ENCODE data around the gene SLC9A4. TPM values are rescaled to one million over a fixed set of nuclear protein-coding genes. Genes with fewer than 3 reads are reported as not detected.

Gene SLC9A4
- total and polyA plus RNA-seq, 9 of the 15 experiments (the other 6 are each of a cell fraction or from before 2014, with no cell fraction given), result 0.04 to 0.15 (median 0.04) TPM; not detected in 5

- TF ChIP-seq, protein P1, sequence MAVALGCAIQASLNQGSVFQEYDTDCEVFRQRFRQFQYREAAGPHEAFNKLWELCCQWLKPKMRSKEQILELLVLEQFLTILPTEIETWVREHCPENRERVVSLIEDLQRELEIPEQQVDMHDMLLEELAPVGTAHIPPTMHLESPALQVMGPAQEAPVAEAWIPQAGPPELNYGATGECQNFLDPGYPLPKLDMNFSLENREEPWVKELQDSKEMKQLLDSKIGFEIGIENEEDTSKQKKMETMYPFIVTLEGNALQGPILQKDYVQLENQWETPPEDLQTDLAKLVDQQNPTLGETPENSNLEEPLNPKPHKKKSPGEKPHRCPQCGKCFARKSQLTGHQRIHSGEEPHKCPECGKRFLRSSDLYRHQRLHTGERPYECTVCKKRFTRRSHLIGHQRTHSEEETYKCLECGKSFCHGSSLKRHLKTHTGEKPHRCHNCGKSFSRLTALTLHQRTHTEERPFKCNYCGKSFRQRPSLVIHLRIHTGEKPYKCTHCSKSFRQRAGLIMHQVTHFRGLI (CRISPR knock-in tag; IDR thresholded peaks at IDR 0.05), result no peak
- TF ChIP-seq POLR2B (IDR thresholded peaks at IDR 0.05; ENCODE audit: low read depth, partially characterized antibody) (no peak), ZNF436 (CRISPR knock-in tag; IDR thresholded peaks at IDR 0.05) (no peak)
Observed at GRCh38 chr2:102487761-102488462, 14.9 kb downstream of the SLC9A4 start (continued).

GRCh38 chr2:102489646-102490045, 16.6 kb downstream of the SLC9A4 start:
- BruUV-seq (replicated peaks), result no TSS peak
- WGBS (ENCODE audit: insufficient coverage, low coverage, missing lambda C conversion rate), result 0% methylated on average over 1 of the region's 1 CpG
- no peak overlapping the region for H3K4me2 ChIP-seq (ENCODE audit: insufficient read depth, low read length)
- no peak overlapping the region for H2AFZ ChIP-seq (ENCODE audit: low read depth, low read length)
- no peak for TF ChIP-seq MIER1 (IDR thresholded peaks at IDR 0.05; ENCODE audit: low read depth)
- no peak for TF ChIP-seq TCF15 (CRISPR knock-in tag; IDR thresholded peaks at IDR 0.05)
- TF ChIP-seq ETS2 (tag; IDR thresholded peaks at IDR 0.05; ENCODE audit: borderline replicate concordance, poor library complexity, severe bottlenecking), result no peak
- TF ChIP-seq ZNF121 (CRISPR knock-in tag; conservative IDR thresholded peaks at IDR 0.05), result no peak
- TF ChIP-seq XRCC4 (IDR thresholded peaks at IDR 0.05; ENCODE audit: extremely low read depth, insufficient read depth, insufficient read length), result no peak
- no peak for TF ChIP-seq CBFA2T3 (IDR thresholded peaks at IDR 0.05)
- in situ Hi-C loops (cut with MboI), result no loop called here
- H3K9ac ChIP-seq (ENCODE audit: insufficient read depth in 1 of 2, low read depth in 2 of 2, low read length in 2 of 2), result no peak overlapping the region
- intact Hi-C loops (cut with micrococcal nuclease), result no loop called here
- ATAC-seq, result no peak
- no peaks in the 10 kb centered on the region for H3K9me3 ChIP-seq (replicated peaks; ENCODE audit: control insufficient read depth, insufficient read depth, low read depth, low read length)
- ChIA-PET CTCF (ENCODE audit: low intra/inter-chr PET ratio) (no interaction called here), POLR2A (interaction anchor here (1.2 to 2.0 kb wide), 2 partner anchors 8 to 13 kb away, joined by 4 to 9 read pairs; no protein-coding TSS in a partner anchor)
- H3K36me3 ChIP-seq (ENCODE audit: control insufficient read depth, insufficient read depth, low read length), result no peaks in the 10 kb centered on the region
- no peaks in the 10 kb centered on the region for H3K79me2 ChIP-seq (ENCODE audit: control insufficient read depth, insufficient read depth, low read length)
- no peak overlapping the region for H3K4me3 ChIP-seq
- DNase-seq (ENCODE audit: extremely low read depth in 1 of 4, low spot score in 3 of 4), result no peak
- H3K9me1 ChIP-seq (ENCODE audit: control insufficient read depth, insufficient read depth, low read length), result no peaks in the 10 kb centered on the region
- H4K20me1 ChIP-seq (replicated peaks; ENCODE audit: control insufficient read depth, insufficient read depth, low read length), result no peaks in the 10 kb centered on the region
- H3K27me3 ChIP-seq (ENCODE audit: control insufficient read depth in 2 of 2, insufficient read depth in 2 of 2, low read length in 2 of 2), result peaks cover 3 to 18% of the 10 kb centered on the region in 2 experiments
- no peaks in the 10 kb centered on the region; a peak in 2 of 5 replicates for H3K4me1 ChIP-seq (replicated peaks in 1 of 2; ENCODE audit: control insufficient read depth in 2 of 2, insufficient read depth in 2 of 2, low read length in 2 of 2)
- H3K27ac ChIP-seq (ENCODE audit: extremely low read depth, low read depth, low read length), result no peak overlapping the region
- no peak for FAIRE-seq

Measured in K562 (cell line).